GM19467 (cell line): ENCODE measurements around the gene CPD.
A peak's percentile ranks its signal among the peaks of the same experiment; 100 is the strongest.
"Not testable (repeated sequence)": the region's sequence is repeated elsewhere in the genome, so short reads cannot be mapped to it uniquely, and the experiment has no call there.

Source experiments
- ATAC-seq: cut with Tn5 transposase; IDR thresholded peaks from one replicate; pipeline ENCODE4 v1.9.1; 2021; ENCODE audit warnings: mild to moderate bottlenecking, moderate library complexity; ENCODE audit not compliant: unreplicated experiment

CPD gene

DNA sequence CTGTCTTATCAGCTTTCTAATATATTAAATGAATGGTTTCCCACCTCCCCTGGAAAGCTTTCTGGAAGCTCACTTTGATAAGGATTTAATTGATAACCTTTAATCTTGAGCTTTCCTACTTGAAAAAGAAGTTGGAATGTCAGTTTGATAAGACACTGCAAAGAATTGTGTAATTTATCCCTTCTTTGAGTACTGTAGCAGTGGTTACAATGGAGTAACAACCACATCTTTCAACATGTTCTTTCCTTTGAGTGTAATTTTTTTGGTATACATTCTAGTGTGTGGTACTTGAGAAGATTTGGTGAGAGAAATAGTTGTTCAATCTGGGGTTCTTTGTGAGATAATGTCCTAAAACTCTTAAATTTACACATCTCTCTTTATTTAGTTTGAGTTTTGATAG lies 43.4 kb downstream of the CPD start:
- ATAC-seq, result no peak

DNA sequence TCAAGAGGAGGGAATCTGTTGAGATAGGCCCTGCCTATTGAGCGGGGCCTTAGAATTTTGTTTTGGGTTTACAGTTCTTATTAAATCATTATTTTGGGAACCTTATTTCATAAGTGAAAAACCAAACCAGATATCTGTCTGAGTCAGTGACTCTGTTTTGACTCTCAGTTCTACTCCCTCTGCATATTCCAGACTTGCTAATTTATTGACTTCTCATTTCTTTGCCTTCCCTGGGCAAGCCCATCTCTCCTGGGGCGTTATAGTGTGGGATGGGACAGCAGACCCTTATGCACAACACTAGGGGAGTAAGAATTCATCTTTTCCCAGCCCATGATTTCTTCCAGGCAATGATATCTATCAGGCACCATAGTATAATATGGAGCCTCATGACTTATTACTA lies 45.7 kb downstream of the CPD start:
- no peak for ATAC-seq

DNA sequence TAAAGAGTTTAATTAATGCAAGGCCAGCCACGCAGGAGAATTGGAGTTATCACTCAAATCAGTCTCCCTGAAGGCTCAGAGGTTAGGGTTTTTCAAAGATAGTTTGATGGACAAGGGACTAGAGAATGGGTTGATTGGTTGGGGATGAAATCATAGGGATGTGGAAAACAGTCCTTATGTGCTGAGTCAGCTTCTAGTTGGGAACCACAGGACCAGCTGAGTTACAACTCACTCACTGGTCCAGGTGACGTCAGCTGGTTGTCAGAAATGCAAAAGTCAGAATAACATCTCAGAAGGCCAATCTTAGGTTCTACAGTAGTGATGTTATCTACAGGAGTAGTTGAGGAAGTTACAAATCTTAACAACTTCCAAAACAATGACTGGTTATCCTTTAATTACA lies 47.6 kb downstream of the CPD start:
- ATAC-seq, result no peak

DNA sequence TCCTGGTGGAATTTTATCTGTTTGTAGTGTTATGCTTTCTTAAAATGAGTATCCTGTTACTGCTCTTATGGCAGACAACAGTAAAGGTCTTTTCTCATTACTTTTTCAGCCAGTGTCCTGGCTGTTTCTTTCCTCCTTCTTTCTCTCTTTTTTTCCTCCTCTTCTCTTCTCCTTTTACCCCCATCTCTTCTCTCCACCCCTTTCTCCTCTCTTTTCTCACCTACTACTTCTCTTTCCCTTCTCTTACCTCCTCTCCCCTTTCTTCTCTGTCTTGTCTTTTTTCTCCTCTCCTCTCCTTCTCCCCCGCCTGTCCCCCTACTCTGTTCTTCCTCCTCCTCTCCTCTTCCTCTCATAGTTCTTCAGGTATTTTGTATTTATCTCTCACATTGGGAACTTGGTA lies 48.9 kb downstream of the CPD start:
- no peak for ATAC-seq

DNA sequence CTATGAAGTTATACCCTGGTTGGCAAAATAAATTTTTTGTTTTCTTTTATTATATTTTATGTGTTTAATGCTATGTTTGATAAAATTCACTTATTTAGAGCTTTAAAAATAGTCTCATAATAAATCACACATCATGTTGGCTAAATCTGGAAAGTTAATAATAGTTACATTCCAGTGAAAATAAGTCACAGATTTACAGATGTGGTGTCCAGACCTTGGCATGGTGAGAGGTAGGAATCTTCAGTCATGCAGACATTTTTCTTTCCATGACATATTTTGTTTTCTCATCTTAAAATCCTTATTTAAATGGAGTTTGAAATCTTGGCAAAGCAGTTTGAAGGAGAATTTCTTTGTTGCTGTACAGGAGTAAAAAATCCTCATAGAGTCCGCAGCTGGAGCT lies 50.4 kb downstream of the CPD start:
- ATAC-seq, result no peak

DNA sequence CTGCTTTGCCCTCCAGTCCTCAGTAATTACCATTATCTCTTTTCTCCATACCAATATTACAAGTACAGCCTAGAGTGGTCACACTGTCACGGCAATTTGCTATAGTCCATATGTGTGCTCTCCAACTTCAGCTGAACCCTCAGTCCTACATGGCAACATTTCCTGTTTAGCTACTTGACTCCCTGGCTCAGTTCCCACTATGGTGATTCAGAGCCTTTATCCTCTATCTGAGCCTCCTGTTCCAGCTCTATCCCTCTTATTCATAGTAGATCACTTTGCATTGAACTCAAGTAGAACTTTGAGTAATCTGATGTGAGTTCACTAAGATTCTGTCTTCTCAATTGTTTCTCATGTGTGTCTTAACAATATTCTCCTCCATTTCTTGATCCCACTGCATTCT lies 54.8 kb downstream of the CPD start:
- no peak for ATAC-seq

DNA sequence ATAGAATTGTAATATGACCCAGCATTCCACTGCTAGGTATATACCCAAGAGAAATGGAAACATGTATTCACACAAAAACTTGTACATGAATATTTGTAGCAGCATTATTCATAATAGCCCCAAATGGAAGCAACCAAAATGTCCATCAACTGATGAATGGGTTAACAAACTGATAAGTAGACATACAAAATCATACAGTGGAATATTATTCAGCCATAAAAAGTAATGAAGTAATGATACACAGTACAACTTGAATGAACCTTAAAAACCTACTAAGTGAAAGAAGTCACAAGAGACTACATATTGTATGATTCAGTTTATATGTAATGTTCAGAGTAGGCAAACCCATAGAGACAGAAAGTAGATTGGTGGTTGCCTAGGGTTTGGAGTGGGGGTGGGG lies 58.0 kb downstream of the CPD start:
- no peak for ATAC-seq

DNA sequence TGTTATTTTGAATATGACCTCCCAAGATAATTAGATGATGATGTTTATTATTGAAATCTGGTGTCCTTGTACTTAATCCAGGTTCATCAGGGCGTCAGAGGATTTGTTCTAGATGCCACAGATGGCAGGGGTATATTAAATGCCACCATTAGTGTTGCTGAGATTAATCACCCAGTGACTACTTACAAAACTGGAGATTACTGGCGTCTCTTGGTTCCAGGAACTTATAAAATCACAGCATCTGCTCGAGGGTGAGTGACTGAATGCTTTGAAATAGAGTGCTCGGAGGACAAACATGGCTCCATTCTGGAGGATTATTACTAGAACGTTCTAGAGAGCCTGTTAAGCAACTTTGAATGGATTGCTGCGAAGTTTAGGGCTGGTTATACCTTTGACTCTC lies 65.0 kb downstream of the CPD start:
- no peak for ATAC-seq

DNA sequence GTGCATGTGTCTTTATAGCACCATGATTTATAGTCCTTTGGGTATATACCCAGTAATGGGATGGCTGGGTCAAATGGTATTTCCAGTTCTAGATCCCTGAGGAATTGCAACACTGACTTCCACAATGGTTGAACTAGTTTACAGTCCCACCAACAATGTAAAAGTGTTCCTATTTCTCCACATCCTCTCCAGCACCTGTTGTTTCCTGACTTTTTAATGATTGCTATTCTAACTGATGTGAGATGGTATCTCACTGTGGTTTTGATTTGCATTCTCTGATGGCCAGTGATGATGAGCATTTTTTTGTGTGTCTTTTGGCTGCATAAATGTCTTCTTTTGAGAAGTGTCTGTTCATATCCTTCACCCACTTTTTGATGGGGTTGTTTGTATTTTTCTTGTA lies 67.9 kb downstream of the CPD start:
- not testable (repeated sequence) for ATAC-seq

DNA sequence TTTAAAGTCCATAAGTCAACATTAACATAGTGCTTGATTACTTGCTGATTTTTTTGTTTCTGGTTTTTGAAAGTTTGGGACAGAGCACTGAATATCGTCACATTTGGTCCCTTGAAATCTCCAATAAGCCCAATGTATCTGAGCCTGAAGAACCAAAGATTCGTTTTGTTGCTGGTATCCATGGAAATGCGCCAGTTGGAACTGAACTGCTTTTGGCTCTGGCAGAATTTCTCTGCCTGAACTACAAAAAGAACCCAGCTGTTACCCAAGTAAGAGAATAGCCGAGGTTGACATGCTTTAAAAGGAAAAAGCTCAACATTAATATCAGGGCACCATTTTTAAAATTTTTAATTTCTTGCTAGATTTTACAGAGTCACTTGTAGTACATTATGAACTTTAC lies 70.8 kb downstream of the CPD start:
- ATAC-seq, result no peak

DNA sequence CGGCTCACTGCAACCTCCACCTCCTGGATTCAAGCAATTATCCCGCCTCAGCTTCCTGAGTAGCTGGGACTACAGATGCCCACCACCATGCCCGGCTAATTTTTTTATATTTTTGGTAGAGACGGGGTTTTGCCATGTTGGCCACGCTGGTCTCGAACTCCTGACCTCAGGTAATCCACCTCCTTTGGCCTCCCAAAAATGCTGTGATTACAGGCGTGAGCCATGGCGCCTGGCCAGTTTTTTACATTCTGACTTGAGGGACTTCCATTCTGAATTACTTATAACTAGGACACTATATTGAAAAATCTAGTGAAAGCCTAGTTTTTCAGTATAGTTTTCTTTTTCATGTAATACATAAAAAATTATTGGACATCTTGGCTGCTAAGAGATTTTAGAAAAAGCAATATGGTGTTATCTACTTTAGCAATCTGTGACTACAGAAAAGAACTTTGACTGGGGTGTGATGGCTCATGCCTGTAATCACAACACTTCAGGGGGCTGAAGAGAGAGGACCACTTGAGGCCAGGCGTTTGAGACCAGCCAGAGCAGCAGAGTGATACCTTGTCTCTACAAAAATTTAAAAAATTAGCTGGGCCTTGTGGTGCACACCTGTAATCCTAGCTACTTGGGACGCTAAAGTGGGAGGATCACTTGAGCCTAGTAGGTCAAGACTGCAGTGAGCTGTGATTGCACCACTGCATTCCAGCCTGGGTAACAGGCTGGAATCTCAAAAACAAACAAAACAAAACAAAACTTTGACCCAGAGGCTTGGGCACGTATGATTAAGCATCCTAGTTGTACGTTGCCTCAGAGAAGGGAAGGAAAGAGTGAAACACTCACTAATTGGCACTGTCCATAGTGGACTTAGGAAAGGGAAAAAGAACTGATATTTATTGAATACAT lies 71.6 kb downstream of the CPD start:
- no peak for ATAC-seq

DNA sequence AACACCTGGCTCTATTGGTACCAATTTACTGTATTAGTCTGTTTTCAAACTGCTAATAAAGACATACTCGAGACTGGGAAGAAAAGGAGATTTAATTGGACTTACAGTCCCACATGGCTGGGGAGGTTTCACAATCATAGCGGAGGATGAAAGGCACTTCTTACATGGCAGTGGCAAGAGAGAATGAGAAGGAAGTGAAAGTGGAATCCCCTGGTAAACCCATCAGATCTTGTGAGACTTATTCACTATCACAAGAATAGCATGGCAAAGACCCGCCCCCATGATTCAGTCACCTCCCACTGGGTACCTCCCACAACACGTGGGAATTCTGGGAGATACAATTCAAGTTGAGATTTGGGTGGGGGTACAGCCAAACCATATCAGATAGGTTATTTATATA lies 75.9 kb downstream of the CPD start:
- ATAC-seq, result no peak

DNA sequence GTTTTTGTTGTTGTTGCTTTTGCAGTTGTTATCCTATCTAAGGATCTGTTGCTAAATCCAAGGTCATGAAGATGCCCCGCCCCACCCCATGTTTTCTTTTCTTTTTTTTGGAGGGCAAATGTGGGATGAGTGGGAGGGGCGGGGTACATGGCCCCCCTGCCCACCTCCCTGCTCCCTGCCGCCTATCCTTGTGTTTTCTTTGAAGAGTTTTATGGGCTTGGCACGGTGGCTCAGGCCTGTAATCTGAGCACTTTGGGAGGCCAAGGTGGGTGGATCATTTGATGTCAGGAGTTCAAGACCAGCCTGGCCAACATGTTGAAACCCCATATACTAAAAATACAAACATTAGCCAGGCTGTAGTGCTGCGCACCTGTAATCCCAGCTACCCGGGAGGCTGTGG lies 79.6 kb downstream of the CPD start:
- ATAC-seq, result no peak

DNA sequence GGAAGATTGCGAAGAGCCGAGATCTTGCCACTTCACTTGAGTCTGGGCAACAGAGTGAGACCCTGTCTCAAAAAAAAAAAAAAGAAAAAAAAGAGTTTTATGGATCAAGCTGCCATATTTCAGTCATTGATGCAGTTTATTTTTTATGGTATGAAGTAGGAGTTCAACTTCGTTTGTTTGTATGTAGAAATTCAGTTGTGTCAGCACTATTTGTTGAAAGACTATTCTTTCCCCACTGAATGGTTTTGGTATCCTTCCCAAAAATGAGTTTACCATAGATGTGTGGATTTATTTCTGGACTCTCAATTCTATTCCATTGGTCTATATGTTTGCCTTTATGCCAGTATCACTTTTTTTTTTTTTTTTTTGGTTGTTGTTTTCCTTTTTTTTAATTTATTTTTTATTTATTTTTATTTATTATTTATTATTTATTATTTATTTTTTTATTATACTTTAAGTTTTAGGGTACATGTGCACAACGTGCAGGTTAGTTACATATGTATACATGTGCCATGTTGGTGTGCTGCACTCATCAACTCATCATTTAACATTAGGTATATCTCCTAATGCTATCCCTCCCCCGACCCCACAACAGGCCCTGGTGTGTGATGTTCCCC lies 80.2 kb downstream of the CPD start:
- not testable (repeated sequence) for ATAC-seq

DNA sequence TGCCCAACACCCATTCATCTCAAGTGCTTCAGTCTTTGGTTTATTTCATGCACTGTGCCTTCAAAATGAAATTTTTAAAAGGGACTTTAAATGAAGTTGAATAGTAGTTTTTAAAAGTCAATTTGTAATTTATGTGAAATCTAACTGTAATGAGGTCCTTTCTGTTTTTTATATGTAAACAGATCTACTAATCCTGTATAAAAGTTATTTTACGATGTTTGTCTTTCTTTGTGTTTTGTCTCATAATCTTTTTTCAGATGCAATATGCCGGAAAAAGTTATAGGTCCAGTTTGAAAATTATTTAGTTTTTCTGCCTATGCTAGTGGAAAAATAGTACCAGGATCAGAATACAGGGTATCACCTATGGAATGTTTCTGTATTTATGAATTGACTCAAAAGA lies 89.7 kb downstream of the CPD start:
- ATAC-seq, result no peak

DNA sequence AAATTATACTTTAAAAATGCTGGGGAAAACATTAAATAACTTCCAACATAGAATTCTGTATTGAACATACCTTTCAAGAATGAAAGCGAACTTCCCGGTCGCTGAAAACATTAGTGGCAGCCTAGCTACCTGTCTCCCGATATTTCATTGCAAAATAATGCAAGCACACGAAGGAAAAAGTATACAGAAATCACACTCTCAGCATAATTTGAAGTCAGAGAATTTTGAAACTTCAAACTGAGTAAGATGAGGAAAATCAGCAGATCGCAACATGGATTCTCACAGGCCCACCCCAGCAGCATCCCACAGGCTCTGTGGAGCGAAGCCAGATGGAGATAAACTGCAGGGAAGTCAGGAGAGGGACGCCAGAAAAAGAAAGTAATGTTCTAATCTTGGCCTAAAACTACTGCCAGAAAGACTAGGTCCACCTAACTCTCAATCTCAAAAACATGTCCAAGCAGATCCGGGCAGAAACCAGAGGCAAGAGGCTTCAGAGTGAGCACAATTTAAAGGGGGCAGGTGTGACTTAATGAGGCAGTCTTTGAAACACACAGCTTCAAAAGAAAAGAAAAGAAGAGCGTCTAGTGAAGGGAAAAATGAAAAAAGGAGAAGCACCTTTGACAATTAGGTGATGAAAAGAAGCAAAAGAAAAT lies 93.6 kb downstream of the CPD start:
- no peak for ATAC-seq

DNA sequence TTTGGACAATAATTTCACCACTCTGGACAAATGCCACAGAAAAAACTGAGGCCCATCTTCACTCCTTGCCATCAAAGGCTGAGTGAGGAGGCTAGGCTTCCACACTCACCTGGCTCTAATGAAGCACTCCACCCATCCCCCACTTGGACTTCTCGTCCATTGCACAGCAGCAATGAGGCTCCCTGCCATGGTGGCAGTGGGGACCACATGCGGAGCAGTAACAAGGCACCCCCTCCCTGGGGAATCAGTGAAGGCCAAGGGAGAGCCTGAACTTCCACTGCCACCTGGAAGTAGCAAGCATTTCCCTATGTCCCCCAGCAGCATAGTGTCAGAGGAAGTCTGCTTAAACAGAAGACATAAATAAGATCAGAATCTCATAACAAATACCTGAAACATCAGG lies 96.5 kb downstream of the CPD start:
- ATAC-seq, result no peak

DNA sequence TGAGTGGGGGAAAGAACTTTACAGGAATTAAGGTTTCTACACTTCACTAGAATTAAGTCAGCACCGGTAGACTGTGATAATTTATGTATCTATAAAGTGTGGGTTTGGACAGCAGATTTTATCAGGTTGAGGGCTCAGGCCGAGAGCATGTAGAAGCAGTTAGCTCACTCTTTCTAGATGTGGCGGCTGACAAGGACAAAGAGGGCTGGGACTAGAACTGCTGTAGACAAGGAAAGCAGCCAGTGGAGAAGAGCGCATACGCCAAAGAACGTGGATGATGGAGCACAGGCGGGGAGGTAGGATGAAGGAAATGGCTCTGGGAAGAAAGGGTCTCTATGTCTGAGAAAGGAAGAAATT lies 98.0 kb downstream of the CPD start:
- peak; percentile 27 for ATAC-seq

DNA sequence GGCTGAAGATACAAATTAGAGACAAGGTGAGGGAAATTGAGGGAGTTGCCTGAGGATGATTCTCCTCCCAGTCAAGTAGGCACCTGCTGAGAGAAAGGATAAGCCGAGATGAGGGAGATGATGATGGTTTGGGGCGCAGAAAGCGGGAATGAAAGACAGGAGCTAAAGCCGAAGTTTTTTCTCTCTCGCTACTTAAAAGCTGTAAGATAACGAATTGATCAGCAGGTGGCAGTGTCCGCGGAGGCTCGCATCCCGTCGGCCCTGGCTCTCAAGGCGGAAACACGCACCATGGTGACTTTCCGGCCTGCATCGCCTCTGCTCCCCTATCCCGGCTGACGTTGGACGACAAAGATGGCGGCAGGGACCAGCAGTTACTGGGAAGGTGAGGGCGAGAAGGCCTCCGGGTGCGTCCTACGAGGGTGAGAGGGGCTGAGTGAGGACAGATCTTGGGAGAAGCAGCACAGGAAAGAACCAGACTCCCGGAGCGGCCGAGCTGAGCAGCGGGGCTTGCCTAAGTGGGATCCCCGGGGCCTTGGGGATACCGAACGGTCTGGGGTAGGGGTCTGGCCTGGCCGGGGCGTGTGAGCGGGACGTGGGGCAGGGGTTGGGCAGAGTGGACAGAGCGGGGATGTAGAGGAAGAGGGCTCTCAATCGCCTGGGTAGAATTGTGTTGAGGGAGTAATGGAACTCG lies 98.5 kb downstream of the CPD start, which contains the start of gene GOSR1:
Gene GOSR1, plus strand, starts transcription at position 326 of the 691 bp plus-strand sequence. Its CDS starts 26 bp downstream, at position 352.
- ATAC-seq, result peak; percentile 86

DNA sequence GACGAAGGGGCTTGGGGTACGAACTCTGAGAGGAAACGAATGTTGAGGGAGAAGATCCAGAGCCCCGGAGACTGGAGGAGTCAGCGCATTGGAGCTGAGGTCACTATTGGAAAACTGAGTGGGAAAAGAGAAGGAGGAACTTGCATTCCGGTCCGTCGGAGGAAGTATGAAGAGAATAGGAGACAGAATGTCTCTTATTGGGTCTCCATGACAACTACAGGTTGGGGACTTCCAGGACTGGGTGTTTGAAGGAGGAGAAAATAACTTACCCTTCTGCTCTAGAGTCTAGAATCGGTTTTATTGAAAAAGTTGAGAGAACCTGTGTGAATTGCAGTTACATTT lies 99.0 kb downstream of the CPD start:
- no peak for ATAC-seq

DNA sequence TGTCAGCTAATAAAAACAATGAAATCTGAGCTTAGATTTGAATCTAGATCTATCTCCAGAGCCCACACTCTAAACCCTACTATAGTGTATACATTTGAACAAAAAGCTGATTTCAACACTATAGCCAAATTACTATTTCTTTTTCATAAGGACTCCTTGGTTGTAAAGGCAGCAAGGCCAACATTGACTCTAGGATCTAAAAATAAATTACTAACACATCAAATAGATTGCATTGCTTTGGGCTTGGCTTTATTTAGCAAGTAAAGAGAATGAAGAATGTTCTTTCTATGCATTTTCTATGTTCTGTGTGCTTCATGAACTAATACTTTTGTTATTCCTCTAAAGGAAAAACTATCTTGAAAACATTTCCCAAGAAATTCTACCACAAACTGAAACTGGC lies 103.8 kb downstream of the CPD start:
- no peak for ATAC-seq

DNA sequence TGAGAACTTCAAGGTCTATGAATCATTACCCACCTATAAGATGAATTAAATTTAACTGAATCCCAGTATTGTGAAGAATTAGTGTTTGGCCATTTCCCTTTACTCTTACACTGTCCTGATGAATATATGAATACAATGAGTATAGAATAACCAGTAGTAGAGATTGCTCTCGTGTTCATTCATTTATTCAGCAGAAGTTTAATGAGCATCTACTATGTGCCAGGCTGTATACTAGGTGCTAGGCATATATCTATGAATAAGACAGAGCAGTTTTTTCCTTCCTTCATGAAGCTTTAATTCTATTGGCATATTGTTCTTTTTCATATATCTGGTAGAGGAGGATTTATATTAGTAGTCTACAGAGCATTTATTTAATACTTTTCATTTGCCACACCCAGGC lies 104.4 kb downstream of the CPD start:
- no peak for ATAC-seq
